GM23338 (cell line): ENCODE data around the gene CCR5. TPM values are rescaled to one million over a fixed set of nuclear protein-coding genes. Genes with fewer than 3 reads are reported as not detected.

ENCODE experiments used
- ATAC-seq: fragments of 200-7000 bp; cut with Tn5 transposase; 3 replicates; pipeline ENCODE4 v1.9.1; 2020
- DNase-seq: peaks from one replicate; pipeline ENCODE4 v3.0.0-alpha.2; 2015; ENCODE audit warnings: low spot score
- H2AFZ ChIP-seq: fragments of 200-600 bp; sonication (generic); 2 replicates; pipeline ENCODE4 v1.8.0; 2016; ENCODE audit warnings: antibody characterized with exemption, mild to moderate bottlenecking, moderate library complexity
- H3F3A ChIP-seq: fragments of 200-600 bp; sonication (generic); replicated peaks from 2 replicates; pipeline ENCODE4 v1.8.0; 2017; ENCODE audit warnings: antibody characterized with exemption, mixed run types, low read depth
- H3K27ac ChIP-seq: fragments of 200-600 bp; sonication (generic); 2 replicates; pipeline ENCODE4 v1.6.1; 2016; ENCODE audit warnings: low read depth
- H3K27me3 ChIP-seq: fragments of 200-600 bp; sonication (generic); 2 replicates; pipeline ENCODE4 v1.8.0; 2016; ENCODE audit warnings: mild to moderate bottlenecking, mixed run types, moderate library complexity; ENCODE audit not compliant: insufficient read depth
- H3K36me3 ChIP-seq: fragments of 200-600 bp; sonication (generic); 2 replicates; pipeline ENCODE4 v1.8.0; 2016; ENCODE audit warnings: mild to moderate bottlenecking; ENCODE audit not compliant: insufficient read depth
- H3K4me1 ChIP-seq: fragments of 200-600 bp; sonication (generic); 2 replicates; pipeline ENCODE4 v1.8.0; 2016; ENCODE audit warnings: mild to moderate bottlenecking, moderate library complexity; ENCODE audit not compliant: insufficient read depth
- H3K4me2 ChIP-seq: fragments of 200-600 bp; sonication (generic); 2 replicates; pipeline ENCODE4 v1.7.1; 2017; ENCODE audit warnings: mixed run types
- H3K4me3 ChIP-seq: fragments of 200-600 bp; sonication (generic); 2 replicates; pipeline ENCODE4 v1.6.1; 2016; ENCODE audit warnings: mixed run types
- H3K79me2 ChIP-seq: fragments of 200-600 bp; sonication (generic); replicated peaks from 2 replicates; pipeline ENCODE4 v1.8.0; 2017; ENCODE audit warnings: mild to moderate bottlenecking; ENCODE audit not compliant: insufficient read depth
- H3K9me2 ChIP-seq: fragments of 200-600 bp; sonication (generic); 2 replicates; pipeline ENCODE4 v1.8.0; 2017; ENCODE audit not compliant: insufficient read depth
- H4K20me1 ChIP-seq: fragments of 200-600 bp; sonication (generic); replicated peaks from 2 replicates; pipeline ENCODE4 v1.8.0; 2017; ENCODE audit warnings: mild to moderate bottlenecking; ENCODE audit not compliant: insufficient read depth
- H3K27ac Mint-ChIP-seq: 2 replicates; pipeline ENCODE4 v1.8.0; 2020; ENCODE audit warnings: inconsistent platforms, mild to moderate bottlenecking, moderate library complexity, mixed read lengths
- H3K27me3 Mint-ChIP-seq: 3 replicates; pipeline ENCODE4 v1.8.0; 2022; ENCODE audit warnings: low read depth, mild to moderate bottlenecking, moderate library complexity, mixed read lengths, inconsistent platforms; ENCODE audit not compliant: insufficient read depth, poor library complexity
- H3K36me3 Mint-ChIP-seq: 3 replicates; pipeline ENCODE4 v1.8.0; 2021; ENCODE audit warnings: low read depth, mild to moderate bottlenecking, inconsistent platforms, moderate library complexity, mixed read lengths
- H3K4me1 Mint-ChIP-seq: 3 replicates; pipeline ENCODE4 v1.8.0; 2020; ENCODE audit warnings: mild to moderate bottlenecking, inconsistent platforms, mixed read lengths
- H3K4me3 Mint-ChIP-seq: 3 replicates; pipeline ENCODE4 v1.8.0; 2021; ENCODE audit warnings: moderate library complexity, mild to moderate bottlenecking, inconsistent platforms, mixed read lengths
- H3K9me3 Mint-ChIP-seq: 3 replicates; pipeline ENCODE4 v1.8.0; 2020; ENCODE audit warnings: moderate library complexity, mild to moderate bottlenecking, inconsistent platforms, mixed read lengths
- CREB1 ChIP-seq: fragments of 250-450 bp; sonication (Bioruptor Pico); IDR thresholded peaks from 2 replicates; pipeline ENCODE4 v1.5.0; 2020; ENCODE audit warnings: low read depth, mild to moderate bottlenecking, moderate library complexity
- CTCF ChIP-seq, 2 experiments: fragments of 200-600 bp in 1 of 2; sonication (generic) in 1 of 2; conservative IDR thresholded peaks; 2 replicates each; pipeline versions ENCODE4 v1.5.1 to v1.6.1; 2016 to 2017; ENCODE audit warnings: antibody characterized with exemption in 2 of 2, low read depth in 2 of 2, mild to moderate bottlenecking in 2 of 2, moderate library complexity in 1 of 2
- ETS1 ChIP-seq: IDR thresholded peaks from 2 replicates; pipeline ENCODE4 v1.6.1; 2016; ENCODE audit warnings: antibody characterized with exemption
- EZH2 ChIP-seq: fragments of 200-600 bp; sonication (generic); IDR thresholded peaks from one replicate; pipeline ENCODE4 v1.8.0; 2017; ENCODE audit warnings: antibody characterized with exemption, mild to moderate bottlenecking, low read depth; ENCODE audit not compliant: unreplicated experiment
- EZH2phosphoT487 ChIP-seq: fragments of 200-600 bp; sonication (generic); IDR thresholded peaks from one replicate; pipeline ENCODE4 v1.8.1; 2018; ENCODE audit warnings: antibody characterized with exemption; ENCODE audit not compliant: unreplicated experiment
- JUNB ChIP-seq: IDR thresholded peaks from one replicate; pipeline ENCODE4 v1.6.1; 2016; ENCODE audit warnings: antibody characterized with exemption; ENCODE audit not compliant: unreplicated experiment
- NANOG ChIP-seq: IDR thresholded peaks from 2 replicates; pipeline ENCODE4 v1.6.1; 2016; ENCODE audit warnings: antibody characterized with exemption, borderline replicate concordance
- POLR2AphosphoS5 ChIP-seq: IDR thresholded peaks from 2 replicates; pipeline ENCODE4 v1.6.1; 2016; ENCODE audit warnings: antibody characterized with exemption, low read depth
- REST ChIP-seq: IDR thresholded peaks from one replicate; pipeline ENCODE4 v1.6.1; 2018; ENCODE audit warnings: antibody characterized with exemption; ENCODE audit not compliant: unreplicated experiment
- STAT1 ChIP-seq: IDR thresholded peaks from one replicate; pipeline ENCODE4 v1.6.1; 2016; ENCODE audit warnings: antibody characterized with exemption; ENCODE audit not compliant: unreplicated experiment
- ZNF114 ChIP-seq: fragments of 250-450 bp; sonication (Bioruptor Pico); IDR thresholded peaks from 2 replicates; pipeline ENCODE4 v1.5.0; 2020; ENCODE audit warnings: mild to moderate bottlenecking, moderate library complexity
- ZNF331 ChIP-seq: fragments of 250-450 bp; sonication (Bioruptor Pico); IDR thresholded peaks from 2 replicates; pipeline ENCODE4 v1.5.0; 2020; ENCODE audit warnings: low read depth, mild to moderate bottlenecking, moderate library complexity
- ZNF462 ChIP-seq: fragments of 250-450 bp; sonication (Bioruptor Pico); IDR thresholded peaks from 2 replicates; pipeline ENCODE4 v1.5.0; 2020; ENCODE audit warnings: mild to moderate bottlenecking, moderate library complexity
- polyA plus RNA-seq: library from polyadenylated mRNA; unstranded; fragments of >200 nt; fragmentation: Nextera tagmentation; extraction: Ambion mirVana; gene quantifications from 2 replicates; pipeline ENCODE4 v1.2.1, GENCODE V29; 2016
- total RNA-seq: library from RNA; depleted of rRNA; stranded (reverse); fragments of >200 nt; shearing (Covaris generic); gene quantifications from 2 replicates; pipeline ENCODE4 v1.2.3, GENCODE V29; 2014

CCR5 gene
- total and polyA plus RNA-seq, 2 experiments from 2014 or later = not detected

GRCh38 chr3:46381625-46382024, 10.9 kb downstream of the CCR5 start:
- Histone ChIP-seq H2AFZ (peak overlapping the region; percentile 31), H3K4me2 (no peak overlapping the region), H3F3A (no peaks in the 10 kb centered on the region), H3K4me3 (no peak overlapping the region), H3K27ac (no peak overlapping the region), H3K4me1 (peaks cover 21% of the 10 kb centered on the region), H4K20me1 (no peaks in the 10 kb centered on the region), H3K79me2 (no peaks in the 10 kb centered on the region), H3K36me3 (no peaks in the 10 kb centered on the region), H3K27me3 (no peaks in the 10 kb centered on the region), H3K9me2 (peaks cover 3% of the 10 kb centered on the region; the same call in 1 of the 2 replicates)
- no peak for DNase-seq
- H3K36me3 Mint-ChIP-seq = no peaks in the 10 kb centered on the region
- H3K27me3 Mint-ChIP-seq = peaks cover 2% of the 10 kb centered on the region
- H3K9me3 Mint-ChIP-seq = peaks cover 2% of the 10 kb centered on the region; the same call in 2 of the 3 replicates
- no peak overlapping the region for H3K27ac Mint-ChIP-seq
- H3K4me1 Mint-ChIP-seq = peaks cover 31% of the 10 kb centered on the region
- H3K4me3 Mint-ChIP-seq = no peak overlapping the region
- ATAC-seq = no peak
- TF ChIP-seq CREB1 = no peak
- TF ChIP-seq CTCF (conservative IDR thresholded peaks at IDR 0.05; ENCODE audit: low read depth in 2 of 2) = no peak
- no peak for TF ChIP-seq ZNF462 (CRISPR knock-in tag)
- no peak for TF ChIP-seq ETS1
- no peak for TF ChIP-seq NANOG
- TF ChIP-seq ZNF331 (CRISPR knock-in tag) = no peak
- no peak for TF ChIP-seq EZH2phosphoT487
- TF ChIP-seq JUNB = no peak
- TF ChIP-seq POLR2AphosphoS5 = no peak
- no peak for TF ChIP-seq ZNF114 (CRISPR knock-in tag)
- no peak for TF ChIP-seq REST
- no peak for TF ChIP-seq STAT1
- no peak for TF ChIP-seq EZH2
